ENCODE results near the gene SLC39A11. TPM values are rescaled to one million over a fixed set of nuclear protein-coding genes. Genes with fewer than 3 reads are reported as not detected.

Gene SLC39A11
- total RNA-seq, 1 experiment from 2014 or later: 56.1 TPM

DNA sequence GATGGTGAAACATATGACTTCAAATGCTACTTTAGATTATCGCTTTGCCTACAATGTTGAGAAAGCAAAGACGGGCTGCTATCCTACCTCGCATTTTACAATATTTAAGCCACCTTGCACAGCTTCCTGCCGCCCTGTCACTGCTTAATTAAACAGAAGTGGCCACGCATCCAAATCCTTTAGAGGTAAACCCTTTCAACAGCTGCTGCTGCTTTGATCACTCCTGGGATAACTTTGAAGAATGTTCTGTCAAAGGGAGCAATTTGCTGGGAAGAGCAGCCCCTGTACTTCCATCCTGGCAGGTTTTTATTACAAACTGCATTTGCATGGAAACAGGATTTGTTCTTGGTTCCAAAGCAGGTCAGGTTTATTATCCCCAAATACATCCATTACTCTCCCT is 48.1 kb upstream of the SLC39A11 start:
- CTCF ChIA-PET: no interaction called here
- no peaks in the 10 kb centered on the region for H3K9me3 ChIP-seq (ENCODE audit: control insufficient read depth, insufficient read depth, low read depth, low read length)
- POLR2A ChIA-PET: no interaction called here
- no peak overlapping the region for H3K27ac ChIP-seq (ENCODE audit: low read length)
- TF ChIP-seq POLR2AphosphoS5 (IDR thresholded peaks at IDR 0.05; ENCODE audit: low read depth, low read length): no peak
- TF ChIP-seq SIN3A (IDR thresholded peaks at IDR 0.05; ENCODE audit: borderline replicate concordance, insufficient read depth, low read depth, low read length): no peak
- TF ChIP-seq, protein P1, sequence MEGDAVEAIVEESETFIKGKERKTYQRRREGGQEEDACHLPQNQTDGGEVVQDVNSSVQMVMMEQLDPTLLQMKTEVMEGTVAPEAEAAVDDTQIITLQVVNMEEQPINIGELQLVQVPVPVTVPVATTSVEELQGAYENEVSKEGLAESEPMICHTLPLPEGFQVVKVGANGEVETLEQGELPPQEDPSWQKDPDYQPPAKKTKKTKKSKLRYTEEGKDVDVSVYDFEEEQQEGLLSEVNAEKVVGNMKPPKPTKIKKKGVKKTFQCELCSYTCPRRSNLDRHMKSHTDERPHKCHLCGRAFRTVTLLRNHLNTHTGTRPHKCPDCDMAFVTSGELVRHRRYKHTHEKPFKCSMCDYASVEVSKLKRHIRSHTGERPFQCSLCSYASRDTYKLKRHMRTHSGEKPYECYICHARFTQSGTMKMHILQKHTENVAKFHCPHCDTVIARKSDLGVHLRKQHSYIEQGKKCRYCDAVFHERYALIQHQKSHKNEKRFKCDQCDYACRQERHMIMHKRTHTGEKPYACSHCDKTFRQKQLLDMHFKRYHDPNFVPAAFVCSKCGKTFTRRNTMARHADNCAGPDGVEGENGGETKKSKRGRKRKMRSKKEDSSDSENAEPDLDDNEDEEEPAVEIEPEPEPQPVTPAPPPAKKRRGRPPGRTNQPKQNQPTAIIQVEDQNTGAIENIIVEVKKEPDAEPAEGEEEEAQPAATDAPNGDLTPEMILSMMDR (IDR thresholded peaks at IDR 0.05): no peak
- no peak for TF ChIP-seq TCF7L2 (IDR thresholded peaks at IDR 0.05; ENCODE audit: low read depth, low read length)
- TF ChIP-seq, protein P2, sequence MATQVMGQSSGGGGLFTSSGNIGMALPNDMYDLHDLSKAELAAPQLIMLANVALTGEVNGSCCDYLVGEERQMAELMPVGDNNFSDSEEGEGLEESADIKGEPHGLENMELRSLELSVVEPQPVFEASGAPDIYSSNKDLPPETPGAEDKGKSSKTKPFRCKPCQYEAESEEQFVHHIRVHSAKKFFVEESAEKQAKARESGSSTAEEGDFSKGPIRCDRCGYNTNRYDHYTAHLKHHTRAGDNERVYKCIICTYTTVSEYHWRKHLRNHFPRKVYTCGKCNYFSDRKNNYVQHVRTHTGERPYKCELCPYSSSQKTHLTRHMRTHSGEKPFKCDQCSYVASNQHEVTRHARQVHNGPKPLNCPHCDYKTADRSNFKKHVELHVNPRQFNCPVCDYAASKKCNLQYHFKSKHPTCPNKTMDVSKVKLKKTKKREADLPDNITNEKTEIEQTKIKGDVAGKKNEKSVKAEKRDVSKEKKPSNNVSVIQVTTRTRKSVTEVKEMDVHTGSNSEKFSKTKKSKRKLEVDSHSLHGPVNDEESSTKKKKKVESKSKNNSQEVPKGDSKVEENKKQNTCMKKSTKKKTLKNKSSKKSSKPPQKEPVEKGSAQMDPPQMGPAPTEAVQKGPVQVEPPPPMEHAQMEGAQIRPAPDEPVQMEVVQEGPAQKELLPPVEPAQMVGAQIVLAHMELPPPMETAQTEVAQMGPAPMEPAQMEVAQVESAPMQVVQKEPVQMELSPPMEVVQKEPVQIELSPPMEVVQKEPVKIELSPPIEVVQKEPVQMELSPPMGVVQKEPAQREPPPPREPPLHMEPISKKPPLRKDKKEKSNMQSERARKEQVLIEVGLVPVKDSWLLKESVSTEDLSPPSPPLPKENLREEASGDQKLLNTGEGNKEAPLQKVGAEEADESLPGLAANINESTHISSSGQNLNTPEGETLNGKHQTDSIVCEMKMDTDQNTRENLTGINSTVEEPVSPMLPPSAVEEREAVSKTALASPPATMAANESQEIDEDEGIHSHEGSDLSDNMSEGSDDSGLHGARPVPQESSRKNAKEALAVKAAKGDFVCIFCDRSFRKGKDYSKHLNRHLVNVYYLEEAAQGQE (IDR thresholded peaks at IDR 0.05; ENCODE audit: insufficient read depth in 1 of 2, low read depth in 2 of 2, low read length in 1 of 2): no peak
- no peaks in the 10 kb centered on the region for H3K4me1 ChIP-seq (ENCODE audit: control insufficient read depth, insufficient read depth, low read length)
- no TSS peak for BruUV-seq (replicated peaks)
- no peak overlapping the region for H3K4me3 ChIP-seq (ENCODE audit: low read depth in 2 of 2, low read length in 2 of 2)
- in situ Hi-C loops (cut with HindIII; ENCODE audit: low pct_unique_long_range_greater_than_20kb, low sequenced_read_pairs): no loop called here
- H3K36me3 ChIP-seq (ENCODE audit: control insufficient read depth, insufficient read depth, low read length): no peaks in the 10 kb centered on the region
- H3K27me3 ChIP-seq (ENCODE audit: control insufficient read depth, insufficient read depth, low read length): no peaks in the 10 kb centered on the region
- no peak for ATAC-seq
- intact Hi-C loops (cut with micrococcal nuclease; ENCODE audit: unreplicated experiment): no loop called here
- DNase-seq (ENCODE audit: low read depth, low spot score): no peak

DNA sequence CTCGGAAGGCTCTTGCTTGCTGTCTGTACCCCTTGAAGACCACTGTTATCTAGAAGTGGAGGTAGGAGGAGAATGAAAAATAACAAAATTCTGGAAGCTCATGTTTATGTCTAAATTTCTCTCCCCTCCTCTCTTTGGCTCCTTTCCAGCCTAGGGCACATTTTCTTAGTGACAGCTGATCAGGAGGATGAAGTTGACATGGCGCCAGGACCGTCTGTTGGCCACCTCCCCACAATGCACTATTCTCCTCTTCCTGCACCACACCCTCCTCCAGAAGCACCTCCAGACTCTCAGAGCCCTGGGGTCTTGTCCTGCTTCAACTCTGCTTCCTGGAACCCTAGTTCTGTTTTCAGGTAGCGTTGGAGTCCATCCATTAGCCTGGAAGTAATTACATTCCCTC is 46.8 kb upstream of the SLC39A11 start:
- BruUV-seq (replicated peaks): no TSS peak
- Histone ChIP-seq H3K27me3 (ENCODE audit: control insufficient read depth, insufficient read depth, low read length) (no peaks in the 10 kb centered on the region), H3K9me3 (ENCODE audit: control insufficient read depth, insufficient read depth, low read depth, low read length) (no peaks in the 10 kb centered on the region), H3K4me1 (ENCODE audit: control insufficient read depth, insufficient read depth, low read length) (no peaks in the 10 kb centered on the region), H3K36me3 (ENCODE audit: control insufficient read depth, insufficient read depth, low read length) (no peaks in the 10 kb centered on the region), H3K4me3 (ENCODE audit: low read depth in 2 of 2, low read length in 2 of 2) (no peak overlapping the region), H3K27ac (ENCODE audit: low read length) (no peak overlapping the region)
- ATAC-seq (no peak), DNase-seq (ENCODE audit: low read depth, low spot score) (no peak)
- ChIA-PET POLR2A (no interaction called here), CTCF (no interaction called here)
- in situ Hi-C loops (cut with HindIII; ENCODE audit: low pct_unique_long_range_greater_than_20kb, low sequenced_read_pairs): no loop called here
- no peak for TF ChIP-seq TCF7L2 (IDR thresholded peaks at IDR 0.05; ENCODE audit: low read depth, low read length)
- TF ChIP-seq, protein P2 (IDR thresholded peaks at IDR 0.05; ENCODE audit: insufficient read depth in 1 of 2, low read depth in 2 of 2, low read length in 1 of 2): no peak
- no peak for TF ChIP-seq POLR2AphosphoS5 (IDR thresholded peaks at IDR 0.05; ENCODE audit: low read depth, low read length)
- no peak for TF ChIP-seq SIN3A (IDR thresholded peaks at IDR 0.05; ENCODE audit: borderline replicate concordance, insufficient read depth, low read depth, low read length)
- TF ChIP-seq, protein P1 (IDR thresholded peaks at IDR 0.05): no peak
- intact Hi-C loops (cut with micrococcal nuclease; ENCODE audit: unreplicated experiment): no loop called here

Data from Panc1 (cell line).